Measurements from ENCODE around the gene DHX8.

- TF ChIP-seq GATA2 (IDR thresholded peaks at IDR 0.05; ENCODE audit: low read depth, low read length) (no peak), GATA3 (IDR thresholded peaks at IDR 0.05; ENCODE audit: low read depth, low read length) (no peak)
These were observed 46.0 kb upstream of the DHX8 start for GRCh38 chr17:43437756-43438155.

Measured in SH-SY5Y (cell line).